Measurements from ENCODE around the gene APBA2. TPM values are rescaled to one million over a fixed set of nuclear protein-coding genes. Genes with fewer than 3 reads are reported as not detected.

The APBA2 gene
- total RNA-seq, 4 donors from 2014 or later: 2.3 to 15.0 (median 4.6) TPM; not detected in 1

DNA sequence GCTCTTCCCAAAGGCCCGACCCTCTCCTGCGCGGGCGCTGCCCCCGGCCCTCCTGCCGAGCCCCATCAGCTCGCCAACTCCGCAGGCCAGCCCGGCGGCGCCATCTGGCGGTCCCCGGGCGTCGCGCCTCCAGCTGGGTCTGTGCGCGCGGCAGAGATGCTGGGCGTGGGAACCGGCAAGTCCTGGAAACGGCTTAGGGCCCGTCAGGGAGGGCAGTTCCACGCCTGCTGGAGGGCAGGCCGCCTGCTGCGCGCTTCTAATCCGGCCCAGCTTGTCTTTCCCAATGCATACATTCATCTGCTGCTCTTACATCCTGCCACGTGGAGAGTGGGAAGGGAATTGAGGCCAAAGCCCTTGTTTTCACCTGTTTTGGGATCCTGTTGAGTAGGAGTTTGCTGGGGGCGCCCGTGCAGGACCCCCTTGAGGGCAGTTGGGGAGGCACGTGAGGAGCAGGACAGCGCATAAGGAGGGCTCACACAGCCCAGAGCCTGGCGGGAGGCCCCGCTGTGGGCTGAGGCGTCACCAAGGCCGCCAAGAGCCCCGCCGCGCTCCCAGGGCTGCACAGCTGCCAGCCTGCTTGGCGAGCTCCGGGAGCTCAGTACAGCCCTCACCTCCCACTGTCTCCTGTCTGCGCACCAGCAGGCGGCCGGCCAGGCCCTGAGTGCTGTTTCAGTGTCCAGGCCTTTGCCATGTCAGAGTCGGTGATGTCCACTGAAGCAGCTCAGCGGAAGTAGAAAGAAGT is 218.2 kb downstream of the APBA2 start:
- no peaks in the 10 kb centered on the region for H3K27me3 ChIP-seq
- TF ChIP-seq, protein P1, sequence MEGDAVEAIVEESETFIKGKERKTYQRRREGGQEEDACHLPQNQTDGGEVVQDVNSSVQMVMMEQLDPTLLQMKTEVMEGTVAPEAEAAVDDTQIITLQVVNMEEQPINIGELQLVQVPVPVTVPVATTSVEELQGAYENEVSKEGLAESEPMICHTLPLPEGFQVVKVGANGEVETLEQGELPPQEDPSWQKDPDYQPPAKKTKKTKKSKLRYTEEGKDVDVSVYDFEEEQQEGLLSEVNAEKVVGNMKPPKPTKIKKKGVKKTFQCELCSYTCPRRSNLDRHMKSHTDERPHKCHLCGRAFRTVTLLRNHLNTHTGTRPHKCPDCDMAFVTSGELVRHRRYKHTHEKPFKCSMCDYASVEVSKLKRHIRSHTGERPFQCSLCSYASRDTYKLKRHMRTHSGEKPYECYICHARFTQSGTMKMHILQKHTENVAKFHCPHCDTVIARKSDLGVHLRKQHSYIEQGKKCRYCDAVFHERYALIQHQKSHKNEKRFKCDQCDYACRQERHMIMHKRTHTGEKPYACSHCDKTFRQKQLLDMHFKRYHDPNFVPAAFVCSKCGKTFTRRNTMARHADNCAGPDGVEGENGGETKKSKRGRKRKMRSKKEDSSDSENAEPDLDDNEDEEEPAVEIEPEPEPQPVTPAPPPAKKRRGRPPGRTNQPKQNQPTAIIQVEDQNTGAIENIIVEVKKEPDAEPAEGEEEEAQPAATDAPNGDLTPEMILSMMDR (IDR thresholded peaks at IDR 0.05): peak; percentile 52 to 78 (median 58)
- no peak for TF ChIP-seq POLR2A (IDR thresholded peaks at IDR 0.05)
- H3K27ac ChIP-seq: no peak overlapping the region
- intact Hi-C loops (cut with DNase I; ENCODE audit: low total_unique reads): no loop called here
- H3K9me3 ChIP-seq: no peaks in the 10 kb centered on the region
- H3K36me3 ChIP-seq: no peaks in the 10 kb centered on the region
- H3K4me3 ChIP-seq: peak overlapping the region; percentile 14 to 40
- no peaks in the 10 kb centered on the region for H3K4me1 ChIP-seq
- peak in 1 of 2 donors; percentile 56 for DNase-seq

DNA sequence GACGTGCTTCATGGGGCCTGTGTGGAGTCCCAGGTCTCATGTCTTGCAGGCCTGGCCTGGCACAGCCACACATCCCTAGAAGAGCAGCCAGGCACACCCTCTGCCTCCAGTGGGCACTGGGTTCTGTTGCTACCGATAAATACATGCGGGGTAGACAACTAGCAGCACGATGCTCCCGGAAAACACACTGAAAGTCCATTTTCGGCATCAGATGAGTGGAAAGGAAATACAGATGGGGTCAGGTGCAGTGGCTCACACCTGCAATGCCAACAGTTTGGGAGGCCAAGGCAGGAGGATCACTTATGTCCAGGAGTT is 218.7 kb downstream of the APBA2 start:
- TF ChIP-seq, protein P1 (IDR thresholded peaks at IDR 0.05): no peak
- TF ChIP-seq POLR2A (IDR thresholded peaks at IDR 0.05): no peak
- H3K4me1 ChIP-seq: no peaks in the 10 kb centered on the region
- intact Hi-C loops (cut with DNase I; ENCODE audit: low total_unique reads): no loop called here
- no peaks in the 10 kb centered on the region for H3K9me3 ChIP-seq
- no peak overlapping the region for H3K27ac ChIP-seq
- no peaks in the 10 kb centered on the region for H3K36me3 ChIP-seq
- DNase-seq: no peak
- no peaks in the 10 kb centered on the region for H3K27me3 ChIP-seq
- no peak overlapping the region for H3K4me3 ChIP-seq

DNA sequence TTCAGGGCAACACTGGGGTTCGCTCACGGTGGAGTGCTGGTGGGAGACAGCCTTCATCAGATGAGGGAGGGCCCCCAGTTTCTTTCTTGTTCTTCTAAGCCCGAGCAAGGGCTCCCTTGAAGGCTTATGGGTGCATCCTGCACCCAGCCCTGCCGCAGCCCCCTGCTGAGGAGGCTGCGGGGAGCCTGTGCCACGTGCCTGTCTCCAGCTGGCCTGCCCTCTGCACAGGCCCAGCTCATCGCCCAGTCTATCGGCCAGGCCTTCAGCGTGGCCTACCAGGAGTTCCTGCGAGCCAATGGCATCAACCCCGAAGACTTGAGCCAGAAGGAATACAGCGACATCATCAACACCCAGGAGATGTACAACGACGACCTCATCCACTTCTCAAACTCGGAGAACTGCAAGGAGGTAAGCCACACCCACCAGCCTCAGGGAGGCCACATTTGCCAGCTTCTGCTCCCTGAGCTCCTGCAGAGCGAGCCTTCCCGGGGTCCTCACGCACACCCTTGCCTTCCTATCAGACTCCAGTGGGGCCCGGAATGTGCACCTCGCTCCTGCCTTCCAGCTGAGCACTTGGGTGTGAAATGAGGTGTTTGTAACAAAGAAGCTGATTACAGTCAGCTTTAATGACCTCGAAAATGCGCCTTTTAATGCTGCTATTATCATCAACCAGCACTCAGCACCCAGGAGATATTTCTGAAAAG is 219.5 kb downstream of the APBA2 start:
- Histone ChIP-seq H3K27me3 (no peaks in the 10 kb centered on the region), H3K27ac (no peak overlapping the region), H3K9me3 (no peaks in the 10 kb centered on the region), H3K4me1 (no peaks in the 10 kb centered on the region), H3K4me3 (no peak overlapping the region), H3K36me3 (no peaks in the 10 kb centered on the region)
- no peak for TF ChIP-seq POLR2A (IDR thresholded peaks at IDR 0.05)
- TF ChIP-seq, protein P1 (IDR thresholded peaks at IDR 0.05): no peak
- intact Hi-C loops (cut with DNase I; ENCODE audit: low total_unique reads): no loop called here
- no peak for DNase-seq

DNA sequence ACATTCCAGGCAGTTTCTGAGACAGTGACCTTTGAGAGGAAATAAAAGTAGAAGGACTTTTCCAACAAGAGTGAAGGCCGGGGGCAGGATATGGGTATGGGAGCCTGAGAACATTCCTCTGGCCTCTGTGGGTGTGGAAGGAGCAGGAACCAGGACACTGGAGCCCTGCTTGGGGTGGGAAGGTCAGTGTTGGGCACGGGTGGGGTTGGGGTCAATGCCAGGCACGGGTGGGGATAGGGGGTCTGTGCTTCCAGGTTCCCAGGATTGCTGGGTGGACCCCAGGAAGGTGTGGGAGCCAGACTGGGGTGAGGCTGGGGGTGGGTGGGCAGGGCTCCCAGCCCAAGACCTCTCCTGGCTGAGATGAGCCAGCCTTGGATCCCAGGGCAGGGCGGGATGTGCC is 220.3 kb downstream of the APBA2 start:
- intact Hi-C loops (cut with DNase I; ENCODE audit: low total_unique reads): no loop called here
- H3K27me3 ChIP-seq: no peaks in the 10 kb centered on the region
- no peak for DNase-seq
- no peak for TF ChIP-seq POLR2A (IDR thresholded peaks at IDR 0.05)
- TF ChIP-seq, protein P1 (IDR thresholded peaks at IDR 0.05): no peak
- no peaks in the 10 kb centered on the region for H3K9me3 ChIP-seq
- no peak overlapping the region for H3K4me3 ChIP-seq
- no peak overlapping the region for H3K27ac ChIP-seq
- no peaks in the 10 kb centered on the region for H3K36me3 ChIP-seq
- no peaks in the 10 kb centered on the region for H3K4me1 ChIP-seq

DNA sequence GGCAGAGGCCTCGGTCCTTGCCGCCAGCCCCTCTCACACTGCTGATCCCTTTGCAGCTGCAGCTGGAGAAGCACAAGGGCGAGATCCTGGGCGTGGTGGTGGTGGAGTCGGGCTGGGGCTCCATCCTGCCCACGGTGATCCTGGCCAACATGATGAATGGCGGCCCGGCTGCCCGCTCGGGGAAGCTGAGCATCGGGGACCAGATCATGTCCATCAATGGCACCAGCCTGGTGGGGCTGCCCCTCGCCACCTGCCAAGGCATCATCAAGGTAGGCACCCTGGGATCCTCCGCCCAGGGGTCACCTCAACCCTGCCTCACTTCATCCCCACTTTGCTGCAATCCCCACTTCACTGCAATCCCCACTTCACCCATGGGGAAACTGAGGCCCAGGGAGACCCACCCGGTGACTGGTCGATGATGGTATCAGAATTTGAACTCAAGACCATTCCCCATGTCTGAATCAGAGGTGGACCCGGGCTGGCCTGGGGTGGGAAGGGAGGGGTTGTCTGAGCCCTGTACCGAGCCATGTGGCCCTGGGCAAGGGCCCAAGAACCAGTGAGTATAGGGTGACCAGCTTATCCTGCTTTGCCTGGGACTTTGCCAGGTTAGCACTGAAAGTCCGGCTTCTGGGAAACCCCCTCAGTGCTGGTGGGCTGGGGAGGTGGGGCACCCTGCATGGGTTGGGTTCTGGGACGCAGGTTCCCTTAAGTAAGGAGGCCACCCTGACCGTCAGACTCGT is 220.9 kb downstream of the APBA2 start:
- H3K27ac ChIP-seq: no peak overlapping the region
- intact Hi-C loops (cut with DNase I; ENCODE audit: low total_unique reads): no loop called here
- no peaks in the 10 kb centered on the region for H3K4me1 ChIP-seq
- H3K4me3 ChIP-seq: no peak overlapping the region
- no peak for DNase-seq
- TF ChIP-seq POLR2A (IDR thresholded peaks at IDR 0.05): no peak
- TF ChIP-seq, protein P1 (IDR thresholded peaks at IDR 0.05): no peak
- no peaks in the 10 kb centered on the region for H3K36me3 ChIP-seq
- H3K9me3 ChIP-seq: no peaks in the 10 kb centered on the region
- H3K27me3 ChIP-seq: no peaks in the 10 kb centered on the region
